GM23248 (cell line): ENCODE data around the gene PTRH1. TPM values are rescaled to one million over a fixed set of nuclear protein-coding genes. Genes with fewer than 3 reads are reported as not detected.
A peak's percentile ranks its signal among the peaks of the same experiment; 100 is the strongest.

Experiments used
- DNase-seq: peaks from one replicate; pipeline ENCODE4 v3.0.0-alpha.2; 2015
- H2AFZ ChIP-seq: fragments of 200-600 bp; sonication (generic); 2 replicates; pipeline ENCODE4 v1.6.1; 2016; ENCODE audit warnings: antibody characterized with exemption
- H3F3A ChIP-seq: fragments of 200-600 bp; sonication (generic); 2 replicates; pipeline ENCODE4 v1.6.1; 2016; ENCODE audit warnings: mild to moderate bottlenecking, antibody characterized with exemption, mixed run types; ENCODE audit not compliant: insufficient read depth
- H3K27ac ChIP-seq: fragments of 200-600 bp; sonication (generic); 2 replicates; pipeline ENCODE4 v1.5.1; 2016; ENCODE audit warnings: mild to moderate bottlenecking
- H3K27me3 ChIP-seq: fragments of 200-600 bp; sonication (generic); replicated peaks from 2 replicates; pipeline ENCODE4 v1.6.1; 2016; ENCODE audit warnings: mild to moderate bottlenecking; ENCODE audit not compliant: insufficient read depth
- H3K36me3 ChIP-seq: fragments of 200-600 bp; sonication (generic); 2 replicates; pipeline ENCODE4 v1.6.1; 2016; ENCODE audit warnings: low read depth, mild to moderate bottlenecking
- H3K4me1 ChIP-seq: fragments of 200-600 bp; sonication (generic); 2 replicates; pipeline ENCODE4 v1.6.1; 2016; ENCODE audit warnings: mild to moderate bottlenecking; ENCODE audit not compliant: insufficient read depth
- H3K4me2 ChIP-seq: fragments of 200-600 bp; sonication (generic); one replicate; pipeline ENCODE4 v1.6.1; 2016; ENCODE audit warnings: mild to moderate bottlenecking; ENCODE audit not compliant: unreplicated experiment
- H3K4me3 ChIP-seq: fragments of 200-600 bp; sonication (generic); 2 replicates; pipeline ENCODE4 v1.5.1; 2016; ENCODE audit warnings: mild to moderate bottlenecking
- H3K79me2 ChIP-seq: fragments of 200-600 bp; sonication (generic); 2 replicates; pipeline ENCODE4 v1.6.1; 2016; ENCODE audit warnings: mild to moderate bottlenecking; ENCODE audit not compliant: insufficient read depth
- H3K9ac ChIP-seq: fragments of 200-600 bp; sonication (generic); 2 replicates; pipeline ENCODE4 v1.6.1; 2016; ENCODE audit warnings: mild to moderate bottlenecking
- H3K9me2 ChIP-seq: fragments of 200-600 bp; sonication (generic); 2 replicates; pipeline ENCODE4 v1.6.1; 2016; ENCODE audit warnings: mixed run types, mild to moderate bottlenecking, moderate library complexity; ENCODE audit not compliant: insufficient read depth
- H3K9me3 ChIP-seq: fragments of 200-600 bp; sonication (generic); one replicate; pipeline ENCODE4 v1.6.1; 2017; ENCODE audit warnings: low read depth
- H4K20me1 ChIP-seq: fragments of 200-600 bp; sonication (generic); 2 replicates; pipeline ENCODE4 v1.6.0; 2016; ENCODE audit not compliant: insufficient read depth
- EZH2 ChIP-seq: fragments of 200-600 bp; sonication (generic); IDR thresholded peaks from 2 replicates; pipeline ENCODE4 v1.6.1; 2018; ENCODE audit warnings: antibody characterized with exemption, mild to moderate bottlenecking; ENCODE audit not compliant: insufficient read depth, poor library complexity, severe bottlenecking
- EZH2phosphoT487 ChIP-seq: fragments of 200-600 bp; sonication (generic); IDR thresholded peaks from 2 replicates; pipeline ENCODE4 v1.6.1; 2018; ENCODE audit warnings: antibody characterized with exemption, moderate library complexity, mild to moderate bottlenecking, low read depth; ENCODE audit not compliant: insufficient read depth
- WGBS, 2 experiments: methylation state at CpG; one replicate each; pipeline ENCODE4 v1.1.6; 2015 to 2017; ENCODE audit warnings: low lambda C conversion rate in 2 of 2, low coverage in 1 of 2; ENCODE audit errors: missing lambda C conversion rate in 2 of 2; 5-methylcytosine and 5-hydroxymethylcytosine counted together
- in situ Hi-C: fragments of 300-500 bp; cut with MboI; formaldehyde crosslinking; loops from 2 replicates; pipeline ENCODE4 v1.15.0; 2020
- polyA plus RNA-seq: library from polyadenylated mRNA; unstranded; fragments of >200 nt; fragmentation: Nextera tagmentation; extraction: Ambion mirVana; gene quantifications from 2 replicates; pipeline ENCODE4 v1.2.1, GENCODE V29; 2016
- total RNA-seq: library from RNA; depleted of rRNA; stranded (reverse); fragments of >200 nt; shearing (Covaris generic); gene quantifications from 2 replicates; pipeline ENCODE4 v1.2.3, GENCODE V29; 2014

PTRH1 gene
- total and polyA plus RNA-seq, 2 experiments from 2014 or later = 33.1 to 34.3 TPM

DNA sequence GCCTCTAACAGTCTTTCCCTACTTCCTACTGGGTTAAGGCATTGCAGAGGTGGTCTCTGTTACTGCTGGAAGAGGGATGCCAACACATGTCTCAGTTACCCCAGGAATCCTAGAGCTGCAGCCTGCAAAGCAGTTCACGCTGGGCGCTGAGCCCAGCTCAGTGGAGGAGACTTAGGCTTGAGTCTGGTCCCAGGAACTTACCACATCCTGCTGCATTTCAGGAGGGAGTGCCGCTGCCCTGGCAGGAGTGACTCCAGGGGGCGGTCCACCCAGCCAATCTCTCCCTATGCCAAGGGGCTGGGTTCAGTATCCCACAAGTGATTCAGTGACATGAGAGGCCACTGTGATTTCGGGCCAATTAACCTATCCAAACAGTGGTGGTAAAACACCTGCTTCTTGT is 8.0 kb upstream of the PTRH1 start:
- in situ Hi-C loops = no loop called here
- no peak overlapping the region for H3K9ac ChIP-seq
- no peaks in the 10 kb centered on the region for H3K27me3 ChIP-seq
- no peaks in the 10 kb centered on the region for H4K20me1 ChIP-seq
- H3K27ac ChIP-seq = no peak overlapping the region
- peaks cover 9% of the 10 kb centered on the region; the same call in 1 of the 2 replicates for H3F3A ChIP-seq
- peaks cover 14% of the 10 kb centered on the region for H3K4me1 ChIP-seq
- no peaks in the 10 kb centered on the region for H3K79me2 ChIP-seq
- no peaks in the 10 kb centered on the region for H3K9me2 ChIP-seq
- no peak for TF ChIP-seq EZH2
- no peak for TF ChIP-seq EZH2phosphoT487
- H2AFZ ChIP-seq = no peak overlapping the region
- H3K36me3 ChIP-seq = no peaks in the 10 kb centered on the region
- no peak overlapping the region for H3K4me3 ChIP-seq
- H3K9me3 ChIP-seq = no peaks in the 10 kb centered on the region
- H3K4me2 ChIP-seq = no peak overlapping the region
- WGBS, 2 experiments = 2 to 5% methylated on average over 5 of the region's 5 CpGs
- DNase-seq = peak; percentile 93

DNA sequence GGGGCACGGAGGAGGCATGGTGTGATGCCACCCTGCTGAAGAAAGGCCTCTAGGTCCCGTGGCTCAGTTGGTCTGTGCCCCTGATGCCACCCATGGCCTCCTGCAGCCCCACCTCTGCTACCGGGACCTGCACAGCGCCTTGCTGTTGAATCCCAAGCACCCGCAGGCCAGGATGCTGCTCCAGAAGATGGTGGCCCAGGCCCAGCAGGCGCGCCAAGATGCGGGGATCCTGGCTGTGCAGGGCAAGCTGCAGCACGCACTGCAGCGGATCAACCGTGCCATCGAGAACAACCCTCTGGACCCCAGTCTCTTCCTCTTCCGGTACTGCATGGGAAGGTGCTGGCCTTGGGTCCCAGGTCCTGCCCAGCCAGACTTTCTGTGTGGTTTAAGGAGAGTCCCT is 7.5 kb upstream of the PTRH1 start:
- DNase-seq = no peak
- in situ Hi-C loops = no loop called here
- H3F3A ChIP-seq = peaks cover 9% of the 10 kb centered on the region; the same call in 1 of the 2 replicates
- WGBS, 2 experiments = 89 to 92% methylated on average over 13 of the region's 13 CpGs
- no peak overlapping the region for H3K4me3 ChIP-seq
- no peaks in the 10 kb centered on the region for H3K36me3 ChIP-seq
- no peak overlapping the region for H3K4me2 ChIP-seq
- no peak overlapping the region for H3K9ac ChIP-seq
- H3K79me2 ChIP-seq = no peaks in the 10 kb centered on the region
- no peak overlapping the region for H3K27ac ChIP-seq
- H3K9me3 ChIP-seq = no peaks in the 10 kb centered on the region
- H3K9me2 ChIP-seq = no peaks in the 10 kb centered on the region
- no peak overlapping the region for H2AFZ ChIP-seq
- H3K4me1 ChIP-seq = peaks cover 14% of the 10 kb centered on the region
- no peak for TF ChIP-seq EZH2
- TF ChIP-seq EZH2phosphoT487 = no peak
- no peaks in the 10 kb centered on the region for H4K20me1 ChIP-seq
- no peaks in the 10 kb centered on the region for H3K27me3 ChIP-seq

DNA sequence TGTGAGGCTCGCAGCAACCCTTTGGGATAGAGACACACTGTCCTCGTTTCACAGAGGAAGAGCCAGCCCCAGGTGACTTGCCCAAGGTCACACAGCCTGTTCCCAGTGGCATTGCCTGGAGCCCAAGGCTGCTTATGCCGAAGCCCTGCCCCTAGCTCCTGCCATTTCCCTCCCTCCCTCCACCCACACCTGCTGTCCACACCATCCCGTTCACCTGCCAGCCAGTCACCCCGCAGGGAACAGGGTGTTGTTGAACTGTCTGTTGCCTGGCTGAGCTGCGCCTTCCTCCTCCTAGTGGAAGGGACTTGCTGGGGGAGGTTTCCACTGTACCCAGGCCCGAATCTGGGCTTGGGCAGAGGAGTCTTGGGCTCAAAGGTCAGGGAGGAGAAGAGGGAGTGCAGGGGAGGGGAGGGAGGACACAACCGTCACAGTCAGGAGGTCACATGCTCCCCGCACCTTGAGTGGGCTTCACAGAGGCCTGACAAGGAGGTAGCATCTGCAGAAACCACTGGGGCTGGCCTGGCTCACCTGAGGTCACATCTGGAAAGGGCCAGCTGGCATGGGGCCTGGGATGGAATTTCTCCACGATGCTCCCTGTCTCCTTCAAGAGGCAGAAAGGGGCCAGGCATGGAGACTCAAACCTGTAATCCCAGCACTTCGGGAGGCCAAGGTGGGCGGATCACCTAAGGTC is 6.7 kb upstream of the PTRH1 start:
- no peaks in the 10 kb centered on the region for H3K9me3 ChIP-seq
- H3F3A ChIP-seq = peaks cover 9% of the 10 kb centered on the region; the same call in 1 of the 2 replicates
- no peak overlapping the region for H3K4me3 ChIP-seq
- H3K9me2 ChIP-seq = no peaks in the 10 kb centered on the region
- TF ChIP-seq EZH2 = no peak
- TF ChIP-seq EZH2phosphoT487 = no peak
- H2AFZ ChIP-seq = no peak overlapping the region
- H3K27me3 ChIP-seq = no peaks in the 10 kb centered on the region
- in situ Hi-C loops = no loop called here
- WGBS, 2 experiments = 79 to 80% methylated on average over 12 of the region's 12 CpGs
- H3K79me2 ChIP-seq = no peaks in the 10 kb centered on the region
- H3K27ac ChIP-seq = no peak overlapping the region
- H3K9ac ChIP-seq = no peak overlapping the region
- H4K20me1 ChIP-seq = no peaks in the 10 kb centered on the region
- no peak for DNase-seq
- H3K4me2 ChIP-seq = no peak overlapping the region
- H3K4me1 ChIP-seq = peaks cover 14% of the 10 kb centered on the region
- no peaks in the 10 kb centered on the region for H3K36me3 ChIP-seq

DNA sequence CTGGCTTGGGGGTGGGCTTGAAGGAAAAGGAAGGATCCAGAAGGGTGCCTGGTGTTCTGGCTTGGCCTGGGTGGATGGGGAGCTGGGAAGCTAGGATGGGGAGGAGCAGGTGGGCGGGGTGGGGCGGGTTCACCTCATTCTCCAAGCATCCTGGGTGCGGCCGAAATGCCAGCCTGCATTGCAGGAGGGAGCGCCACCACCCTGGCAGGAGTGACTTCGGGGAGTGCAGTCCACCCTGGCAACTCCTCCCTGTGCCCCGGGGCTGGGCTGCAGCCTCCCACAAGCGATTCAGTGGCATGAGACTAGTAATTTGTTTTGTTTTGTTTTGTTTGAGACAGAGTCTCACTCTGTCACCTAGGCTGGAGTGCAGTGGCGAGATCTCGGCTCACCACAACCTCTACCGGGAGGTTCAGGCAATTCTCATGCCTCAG is 5.9 kb upstream of the PTRH1 start:
- no peak overlapping the region for H3K4me2 ChIP-seq
- H3K4me3 ChIP-seq = no peak overlapping the region
- H3K27ac ChIP-seq = no peak overlapping the region
- H3K9ac ChIP-seq = no peak overlapping the region
- H3K79me2 ChIP-seq = no peaks in the 10 kb centered on the region
- H3K4me1 ChIP-seq = peaks cover 15% of the 10 kb centered on the region
- WGBS, 2 experiments = 71 to 77% methylated on average over 8 to 11 of the region's 11 CpGs
- no peak for DNase-seq
- no peaks in the 10 kb centered on the region for H4K20me1 ChIP-seq
- H2AFZ ChIP-seq = no peak overlapping the region
- H3K27me3 ChIP-seq = no peaks in the 10 kb centered on the region
- H3K9me2 ChIP-seq = no peaks in the 10 kb centered on the region
- no peaks in the 10 kb centered on the region for H3K9me3 ChIP-seq
- no peak for TF ChIP-seq EZH2
- no peak for TF ChIP-seq EZH2phosphoT487
- no peaks in the 10 kb centered on the region for H3K36me3 ChIP-seq
- in situ Hi-C loops = no loop called here
- H3F3A ChIP-seq = peaks cover 9% of the 10 kb centered on the region; the same call in 1 of the 2 replicates
